ENCODE data around the gene ACY1. TPM values are rescaled to one million over a fixed set of nuclear protein-coding genes. Genes with fewer than 3 reads are reported as not detected.

ACY1 gene
- total and polyA plus RNA-seq, 2 of the 13 experiments (the other 11 are each of a cell fraction or from before 2014, with no cell fraction given), result 113 to 162 TPM

DNA sequence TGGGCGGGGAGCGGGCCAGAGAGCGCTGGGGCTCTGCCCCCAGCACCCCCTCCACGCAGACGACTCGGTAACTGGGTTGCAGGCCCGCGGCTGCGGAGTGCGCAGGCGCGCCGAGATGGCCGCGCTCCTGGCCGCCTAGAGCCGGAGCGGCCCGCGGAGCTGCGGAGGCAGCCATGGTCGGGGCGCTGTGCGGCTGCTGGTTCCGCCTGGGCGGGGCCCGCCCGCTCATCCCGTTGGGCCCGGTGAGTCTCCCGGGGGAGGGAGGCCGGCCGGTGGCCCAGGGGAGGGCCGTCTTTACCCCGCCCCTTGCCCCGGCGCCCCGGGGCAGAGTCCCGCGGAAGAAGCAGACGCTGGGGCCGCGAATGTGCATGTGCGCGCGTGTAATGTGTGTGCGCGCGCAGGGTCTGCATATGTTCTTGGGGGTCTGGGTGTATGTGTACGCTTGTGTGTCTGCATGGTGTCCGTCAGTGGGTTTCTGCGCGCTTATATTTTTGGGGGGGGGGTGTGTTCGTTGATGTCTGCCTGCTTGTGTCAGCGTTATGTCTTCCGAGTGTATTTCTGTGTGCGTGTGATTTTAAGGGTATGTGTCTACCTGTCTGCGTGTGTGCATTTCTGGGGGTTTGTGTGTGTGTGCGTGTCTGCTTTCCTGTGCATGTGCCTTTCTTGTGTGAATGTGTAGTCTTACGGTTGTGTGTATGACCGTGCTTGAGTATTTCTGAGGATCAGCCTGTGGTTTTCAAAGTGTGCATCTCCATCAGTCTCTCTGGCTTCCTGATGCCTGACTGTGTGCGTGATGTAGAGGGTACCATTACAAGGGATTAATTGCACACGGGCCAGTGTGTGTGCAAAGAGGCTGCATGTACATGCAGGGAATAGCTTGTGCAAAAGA, 8.1 kb upstream of the ACY1 start, which contains the start of gene ABHD14A:
Gene ABHD14A (plus strand): TSS at position 102 of the 889 bp plus-strand sequence. CDS start 72 bp downstream, at position 174.
- in situ Hi-C loops (cut with HindIII; ENCODE audit: extremely low pct_ligation_motif_present, low pct_unique_long_range_greater_than_20kb), result no loop called here
- Histone ChIP-seq H3K27me3 (ENCODE audit: control insufficient read depth in 1 of 2, insufficient read depth in 2 of 2, low read length in 2 of 2) (no peaks in the 10 kb centered on the region; a peak in 1 of 5 replicates), H3K27ac (ENCODE audit: extremely low read length, insufficient read depth, low read length) (peak within 1 kb of the TSS; percentile 97), H3K9me3 (ENCODE audit: low read length) (no peaks in the 10 kb centered on the region), H3K4me3 (replicated peaks in 1 of 3; ENCODE audit: insufficient read depth in 1 of 3, low read depth in 2 of 3, low read length in 3 of 3) (peak within 1 kb of the TSS; percentile 75 to 82 (median 77)), H4K20me1 (ENCODE audit: insufficient read depth, low read length) (no peaks in the 10 kb centered on the region), H3K36me3 (replicated peaks in 1 of 2; ENCODE audit: control insufficient read depth in 1 of 2, insufficient read depth in 2 of 2, low read length in 2 of 2) (peaks cover 2 to 5% of the 10 kb centered on the region in 2 experiments; a peak in 1 of 5 replicates), H2AFZ (ENCODE audit: low read length) (no peak within 1 kb of the TSS), H3K9ac (ENCODE audit: insufficient read depth, low read depth, low read length) (peak within 1 kb of the TSS; percentile 94), H3K4me1 (ENCODE audit: insufficient read depth, low read length) (peaks cover 45% of the 10 kb centered on the region), H3K4me2 (ENCODE audit: low read depth, low read length) (peak within 1 kb of the TSS; percentile 99), H3K79me2 (ENCODE audit: insufficient read depth, low read length) (peaks cover 11% of the 10 kb centered on the region)
- ChIA-PET CTCF (ENCODE audit: low intra/inter-chr PET ratio, low total read pairs) (interaction anchor here (1.8 to 3.5 kb wide), 2 partner anchors 8 to 33 kb away, joined by 12 to 34 read pairs; partner anchors contain the start of genes ACY1, PARP3 and RRP9), POLR2A (interaction anchor here (0.6 to 5.5 kb wide), 8 partner anchors 9 to 81 kb away, joined by 3 to 173 read pairs (median 8); partner anchors contain the start of genes ACY1, DUSP7, PARP3 and RPL29)
- ATAC-seq (peak; percentile 81), FAIRE-seq (peak; percentile 21), DNase-seq (ENCODE audit: low spot score) (peak; percentile 37)
- intact Hi-C loops (cut with micrococcal nuclease; ENCODE audit: unreplicated experiment), result loop anchor here (1.0 kb wide), 1 partner anchor 33 kb away; the partner anchor contains the start of gene PARP3
- WGBS (ENCODE audit: low lambda C conversion rate), result 18% methylated on average over 23 of the region's 63 CpGs
- BruUV-seq (replicated peaks), result no TSS peak
- no peak for TF ChIP-seq KMT2B (CRISPR knock-in tag; IDR thresholded peaks at IDR 0.05)
- TF ChIP-seq, protein P1, sequence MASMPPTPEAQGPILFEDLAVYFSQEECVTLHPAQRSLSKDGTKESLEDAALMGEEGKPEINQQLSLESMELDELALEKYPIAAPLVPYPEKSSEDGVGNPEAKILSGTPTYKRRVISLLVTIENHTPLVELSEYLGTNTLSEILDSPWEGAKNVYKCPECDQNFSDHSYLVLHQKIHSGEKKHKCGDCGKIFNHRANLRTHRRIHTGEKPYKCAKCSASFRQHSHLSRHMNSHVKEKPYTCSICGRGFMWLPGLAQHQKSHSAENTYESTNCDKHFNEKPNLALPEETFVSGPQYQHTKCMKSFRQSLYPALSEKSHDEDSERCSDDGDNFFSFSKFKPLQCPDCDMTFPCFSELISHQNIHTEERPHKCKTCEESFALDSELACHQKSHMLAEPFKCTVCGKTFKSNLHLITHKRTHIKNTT (CRISPR knock-in tag; IDR thresholded peaks at IDR 0.05), result no peak
- TF ChIP-seq, protein P2, sequence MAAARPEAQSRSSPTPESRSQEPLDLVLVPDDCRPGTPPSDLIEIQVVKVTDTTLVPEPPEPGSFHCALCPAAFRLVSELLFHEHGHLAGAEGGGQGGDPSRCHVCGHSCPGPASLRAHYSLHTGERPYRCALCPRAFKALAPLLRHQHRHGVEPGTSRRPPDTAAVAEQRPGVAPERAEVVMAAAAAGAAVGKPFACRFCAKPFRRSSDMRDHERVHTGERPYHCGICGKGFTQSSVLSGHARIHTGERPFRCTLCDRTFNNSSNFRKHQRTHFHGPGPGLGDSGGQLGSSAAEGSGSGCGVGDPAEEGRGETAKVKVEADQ (CRISPR knock-in tag; IDR thresholded peaks at IDR 0.05; ENCODE audit: borderline replicate concordance), result 0 out of 2 replicates have a peak, but pooled peaks have one; percentile 53
- peak; percentile 67 for TF ChIP-seq GABPB1 (CRISPR knock-in tag; IDR thresholded peaks at IDR 0.05)
- TF ChIP-seq SRY (CRISPR knock-in tag; IDR thresholded peaks at IDR 0.05), result no peak
- no peak for TF ChIP-seq ZNF207 (IDR thresholded peaks at IDR 0.05; ENCODE audit: borderline replicate concordance)
- TF ChIP-seq ZSCAN31 (CRISPR knock-in tag; IDR thresholded peaks at IDR 0.05; ENCODE audit: low read depth), result 0 out of 2 replicates have a peak, but pooled peaks have one; percentile 25
- TF ChIP-seq TBX3 (IDR thresholded peaks at IDR 0.05; ENCODE audit: borderline replicate concordance), result no peak
- TF ChIP-seq, protein P3, sequence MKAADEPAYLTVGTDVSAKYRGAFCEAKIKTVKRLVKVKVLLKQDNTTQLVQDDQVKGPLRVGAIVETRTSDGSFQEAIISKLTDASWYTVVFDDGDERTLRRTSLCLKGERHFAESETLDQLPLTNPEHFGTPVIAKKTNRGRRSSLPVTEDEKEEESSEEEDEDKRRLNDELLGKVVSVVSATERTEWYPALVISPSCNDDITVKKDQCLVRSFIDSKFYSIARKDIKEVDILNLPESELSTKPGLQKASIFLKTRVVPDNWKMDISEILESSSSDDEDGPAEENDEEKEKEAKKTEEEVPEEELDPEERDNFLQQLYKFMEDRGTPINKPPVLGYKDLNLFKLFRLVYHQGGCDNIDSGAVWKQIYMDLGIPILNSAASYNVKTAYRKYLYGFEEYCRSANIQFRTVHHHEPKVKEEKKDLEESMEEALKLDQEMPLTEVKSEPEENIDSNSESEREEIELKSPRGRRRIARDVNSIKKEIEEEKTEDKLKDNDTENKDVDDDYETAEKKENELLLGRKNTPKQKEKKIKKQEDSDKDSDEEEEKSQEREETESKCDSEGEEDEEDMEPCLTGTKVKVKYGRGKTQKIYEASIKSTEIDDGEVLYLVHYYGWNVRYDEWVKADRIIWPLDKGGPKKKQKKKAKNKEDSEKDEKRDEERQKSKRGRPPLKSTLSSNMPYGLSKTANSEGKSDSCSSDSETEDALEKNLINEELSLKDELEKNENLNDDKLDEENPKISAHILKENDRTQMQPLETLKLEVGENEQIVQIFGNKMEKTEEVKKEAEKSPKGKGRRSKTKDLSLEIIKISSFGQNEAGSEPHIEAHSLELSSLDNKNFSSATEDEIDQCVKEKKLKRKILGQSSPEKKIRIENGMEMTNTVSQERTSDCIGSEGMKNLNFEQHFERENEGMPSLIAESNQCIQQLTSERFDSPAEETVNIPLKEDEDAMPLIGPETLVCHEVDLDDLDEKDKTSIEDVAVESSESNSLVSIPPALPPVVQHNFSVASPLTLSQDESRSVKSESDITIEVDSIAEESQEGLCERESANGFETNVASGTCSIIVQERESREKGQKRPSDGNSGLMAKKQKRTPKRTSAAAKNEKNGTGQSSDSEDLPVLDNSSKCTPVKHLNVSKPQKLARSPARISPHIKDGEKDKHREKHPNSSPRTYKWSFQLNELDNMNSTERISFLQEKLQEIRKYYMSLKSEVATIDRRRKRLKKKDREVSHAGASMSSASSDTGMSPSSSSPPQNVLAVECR (CRISPR knock-in tag; IDR thresholded peaks at IDR 0.05; ENCODE audit: borderline replicate concordance), result peak; percentile 64
- no peak for TF ChIP-seq ZFP36 (IDR thresholded peaks at IDR 0.05; ENCODE audit: borderline replicate concordance, low read depth, low read length, partially characterized antibody)
- no peak; the same call in 1 of the 2 replicates for TF ChIP-seq ZFP90 (CRISPR knock-in tag; IDR thresholded peaks at IDR 0.05; ENCODE audit: borderline replicate concordance)
- TF ChIP-seq, protein P4, sequence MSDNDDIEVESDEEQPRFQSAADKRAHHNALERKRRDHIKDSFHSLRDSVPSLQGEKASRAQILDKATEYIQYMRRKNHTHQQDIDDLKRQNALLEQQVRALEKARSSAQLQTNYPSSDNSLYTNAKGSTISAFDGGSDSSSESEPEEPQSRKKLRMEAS (IDR thresholded peaks at IDR 0.05), result peak; percentile 47; the same call in 1 of the 2 replicates
- TF ChIP-seq, protein P5, sequence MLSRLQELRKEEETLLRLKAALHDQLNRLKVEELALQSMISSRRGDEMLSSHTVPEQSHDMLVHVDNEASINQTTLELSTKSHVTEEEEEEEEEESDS (CRISPR knock-in tag; IDR thresholded peaks at IDR 0.05; ENCODE audit: borderline replicate concordance), result peak; percentile 23; the same call in 1 of the 2 replicates
- peak; percentile 64 for TF ChIP-seq MED1 (CRISPR knock-in tag; IDR thresholded peaks at IDR 0.05)

Data from HepG2 (cell line).